Adrenal gland (tissue), 12 donors: ENCODE data around the gene RASSF5. TPM values are rescaled to one million over a fixed set of nuclear protein-coding genes. Genes with fewer than 3 reads are reported as not detected.

ENCODE experiments used
- DNase-seq, 7 donors: peaks; one replicate each; pipeline ENCODE4 v3.0.0-alpha.2; 2019 to 2020
- H3K27ac ChIP-seq, 5 donors: fragments of 200-600 bp; sonication (generic) in 4 of 5; 1 replicate in 3 of 5; 2 replicates in 2 of 5; pipeline versions ENCODE4 v1.5.1 to v1.8.0; 2016 to 2020; ENCODE audit warnings: mild to moderate bottlenecking in 1 of 5
- H3K27me3 ChIP-seq: fragments of 200-600 bp; 2 replicates; pipeline ENCODE4 v1.8.0; 2021
- H3K36me3 ChIP-seq, 2 donors: fragments of 200-600 bp; replicated peaks in 1 of 2; 1 replicate in 1 of 2; 2 replicates in 1 of 2; pipeline versions ENCODE4 v1.5.1 to v1.8.0; 2018 to 2022
- H3K4me1 ChIP-seq, 2 donors: fragments of 200-600 bp; replicated peaks in 1 of 2; 1 replicate in 1 of 2; 2 replicates in 1 of 2; pipeline versions ENCODE4 v1.5.1 to v1.8.0; 2018 to 2021
- H3K4me3 ChIP-seq, 4 donors: fragments of 200-600 bp; sonication (generic) in 3 of 4; one replicate each; pipeline ENCODE4 v1.5.1; 2016 to 2018
- H3K9me3 ChIP-seq, 3 donors: fragments of 200-600 bp; sonication (generic) in 1 of 3; replicated peaks in 1 of 3; 1 replicate in 2 of 3; 2 replicates in 1 of 3; pipeline versions ENCODE4 v1.5.1 to v1.8.0; 2016 to 2021
- CTCF ChIP-seq, 6 experiments: fragments of 450-650 bp in 4 of 6; fragments of 200-600 bp in 2 of 6; sonication (generic) in 1 of 6; IDR thresholded peaks; 1 replicate in 5 of 6; 2 replicates in 1 of 6; pipeline versions ENCODE4 v1.5.1 to v1.8.0; 2016 to 2021; ENCODE audit warnings: antibody characterized with exemption in 6 of 6, mild to moderate bottlenecking in 2 of 6, moderate library complexity in 1 of 6
- POLR2A ChIP-seq, 2 donors: fragments of 450-650 bp; IDR thresholded peaks; one replicate each; pipeline ENCODE4 v1.6.1; 2017; ENCODE audit warnings: antibody characterized with exemption in 2 of 2, mild to moderate bottlenecking in 2 of 2, moderate library complexity in 1 of 2
- WGBS, 4 donors: extraction: QIAGEN DNeasy Blood & Tissue Kit in 2 of 4; methylation state at CpG; one replicate each; pipeline versions ENCODE4 v1.1.5 to v1.1.7; 2013 to 2017; 5-methylcytosine and 5-hydroxymethylcytosine counted together
- intact Hi-C, 2 donors: fragments of 100-400 bp; cut with DNase I; formaldehyde crosslinking; loops; one replicate each; pipeline versions ENCODE4 v1.14.1 to v1.15.0; 2022 to 2023
- polyA plus RNA-seq, 3 donors: library from polyadenylated mRNA; stranded (reverse); fragments of 200-250 nt in 2 of 3; fragments of 350-450 nt in 1 of 3; fragmentation: Illumina TruSeq in 1 of 3; extraction: RNeasy Lipid Tissue Mini Kit (QIAGEN cat#74804) in 1 of 3; gene quantifications; one replicate each; pipeline ENCODE4 v1.2.3, GENCODE V29; 2013 to 2014
- total RNA-seq, 9 donors: library from RNA; depleted of rRNA in 4 of 9; stranded (reverse); fragments of >200 nt in 4 of 9; fragments of 120-200 nt in 1 of 9; fragmentation: NEBNext Ultra II Directional in 1 of 9; extraction: Animal tissue kit (Norgen Biotek cat#: 25700) in 1 of 9; gene quantifications; one replicate each; pipeline versions ENCODE4 v1.1.0 to v1.2.4, GENCODE V29; 2013 to 2023
- donor health status: healthy with polysubstance abuse.
- donor health status: Bipolar disorder and iron deficiency.
- donor health status: DM: yes; HTN: yes; CAD: no.
- donor health status: DM: no; HTN: no; CAD: no.
- donor health status: DM: no; HTN: no; CAD: no.
- donor health status: DM: yes; HTN: yes; CAD: no.

Gene RASSF5
- total and polyA plus RNA-seq, 12 donors, result 7.1 to 57.9 (median 27.0) TPM

- intact Hi-C loops, result loop anchor here in 1 of 2 donors (2.0 kb wide), 1 partner anchor 38 kb away; no protein-coding TSS in a partner anchor
- 77 to 79% (median 78%) methylated on average over 17 to 18 of the region's 18 CpGs for WGBS, 4 donors
- H3K27ac ChIP-seq, result peak overlapping the region in 1 of 5 donors; percentile 31
- H3K9me3 ChIP-seq, result no peaks in the 10 kb centered on the region
- H3K27me3 ChIP-seq, result no peaks in the 10 kb centered on the region
- no peak overlapping the region for H3K4me3 ChIP-seq
- peaks cover 0 to 47% of the 10 kb centered on the region in 2 donors for H3K36me3 ChIP-seq
- DNase-seq, result no peak
- peaks cover 0 to 41% of the 10 kb centered on the region in 2 donors for H3K4me1 ChIP-seq
- TF ChIP-seq CTCF (IDR thresholded peaks at IDR 0.05), result no peak
These were observed 75.8 kb downstream of the RASSF5 start for GRCh38 chr1:206582971-206583706.

GRCh38 chr1:206583707-206584648, 76.6 kb downstream of the RASSF5 start:
- peak; percentile 74 to 92 (median 85) for DNase-seq
- H3K4me1 ChIP-seq, result peaks cover 8 to 41% of the 10 kb centered on the region in 2 donors

GRCh38 chr1:206584683-206585082, 77.4 kb downstream of the RASSF5 start:
- WGBS, 4 donors, result 72 to 84% (median 83%) methylated on average over 4 of the region's 4 CpGs
- Histone ChIP-seq H3K9me3 (no peaks in the 10 kb centered on the region), H3K27ac (peak overlapping the region in 1 of 5 donors; percentile 5), H3K27me3 (no peaks in the 10 kb centered on the region), H3K4me1 (peaks cover 13 to 41% of the 10 kb centered on the region in 2 donors), H3K4me3 (no peak overlapping the region), H3K36me3 (peaks cover 0 to 53% of the 10 kb centered on the region in 2 donors)
- no peak for DNase-seq
- intact Hi-C loops, result loop anchor here (2.0 to 5.0 kb wide), 3 partner anchors 42 to 94 kb away; no protein-coding TSS in a partner anchor
- TF ChIP-seq POLR2A (IDR thresholded peaks at IDR 0.05) (no peak), CTCF (IDR thresholded peaks at IDR 0.05) (no peak)

More at GRCh38 chr1:206583707-206584648, 76.6 kb downstream of the RASSF5 start:
- Histone ChIP-seq H3K9me3 (no peaks in the 10 kb centered on the region), H3K4me3 (no peak overlapping the region), H3K27ac (no peak overlapping the region), H3K27me3 (no peaks in the 10 kb centered on the region), H3K36me3 (peaks cover 0 to 53% of the 10 kb centered on the region in 2 donors)
- no peak for TF ChIP-seq POLR2A (IDR thresholded peaks at IDR 0.05)
- peak; percentile 87 to 93 (median 91) for TF ChIP-seq CTCF (IDR thresholded peaks at IDR 0.05)
- 56 to 79% (median 76%) methylated on average over 5 to 16 of the region's 16 CpGs for WGBS, 4 donors
- intact Hi-C loops, result loop anchor here (2.0 kb wide), 3 partner anchors 39 to 93 kb away; no protein-coding TSS in a partner anchor
